GM12872 (cell line): ENCODE results near the gene TMEM53.

Experiments
- TF ChIP-seq, protein P1 (sequence below): IDR thresholded peaks from 3 replicates; pipeline ENCODE4 v1.5.1; 2011; ENCODE audit warnings: low read depth, mild to moderate bottlenecking, low read length, moderate library complexity; ENCODE audit not compliant: insufficient read depth

The TMEM53 gene

DNA sequence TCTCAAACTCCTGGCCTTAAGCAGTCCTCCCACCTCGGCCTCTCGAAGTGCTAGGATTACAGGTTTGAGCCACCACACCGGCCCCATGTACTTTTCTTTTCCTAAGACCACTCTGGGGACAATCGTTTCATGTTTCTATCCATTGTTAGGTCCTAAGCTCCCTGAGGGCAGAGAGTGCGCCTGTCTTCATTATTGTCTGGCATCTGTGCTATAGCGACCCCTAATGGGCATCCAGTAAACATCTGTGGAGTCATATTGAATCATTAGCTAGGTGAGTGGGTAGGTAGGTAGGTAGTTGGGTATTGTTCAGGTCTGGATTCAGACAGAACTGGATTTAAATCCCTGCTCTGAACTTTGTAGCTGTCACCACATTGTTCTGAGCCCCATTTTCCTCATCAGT lies 66.1 kb downstream of the TMEM53 start:
- TF ChIP-seq, protein P1, sequence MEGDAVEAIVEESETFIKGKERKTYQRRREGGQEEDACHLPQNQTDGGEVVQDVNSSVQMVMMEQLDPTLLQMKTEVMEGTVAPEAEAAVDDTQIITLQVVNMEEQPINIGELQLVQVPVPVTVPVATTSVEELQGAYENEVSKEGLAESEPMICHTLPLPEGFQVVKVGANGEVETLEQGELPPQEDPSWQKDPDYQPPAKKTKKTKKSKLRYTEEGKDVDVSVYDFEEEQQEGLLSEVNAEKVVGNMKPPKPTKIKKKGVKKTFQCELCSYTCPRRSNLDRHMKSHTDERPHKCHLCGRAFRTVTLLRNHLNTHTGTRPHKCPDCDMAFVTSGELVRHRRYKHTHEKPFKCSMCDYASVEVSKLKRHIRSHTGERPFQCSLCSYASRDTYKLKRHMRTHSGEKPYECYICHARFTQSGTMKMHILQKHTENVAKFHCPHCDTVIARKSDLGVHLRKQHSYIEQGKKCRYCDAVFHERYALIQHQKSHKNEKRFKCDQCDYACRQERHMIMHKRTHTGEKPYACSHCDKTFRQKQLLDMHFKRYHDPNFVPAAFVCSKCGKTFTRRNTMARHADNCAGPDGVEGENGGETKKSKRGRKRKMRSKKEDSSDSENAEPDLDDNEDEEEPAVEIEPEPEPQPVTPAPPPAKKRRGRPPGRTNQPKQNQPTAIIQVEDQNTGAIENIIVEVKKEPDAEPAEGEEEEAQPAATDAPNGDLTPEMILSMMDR, result peak; percentile 51; the same call in 2 of the 3 replicates

DNA sequence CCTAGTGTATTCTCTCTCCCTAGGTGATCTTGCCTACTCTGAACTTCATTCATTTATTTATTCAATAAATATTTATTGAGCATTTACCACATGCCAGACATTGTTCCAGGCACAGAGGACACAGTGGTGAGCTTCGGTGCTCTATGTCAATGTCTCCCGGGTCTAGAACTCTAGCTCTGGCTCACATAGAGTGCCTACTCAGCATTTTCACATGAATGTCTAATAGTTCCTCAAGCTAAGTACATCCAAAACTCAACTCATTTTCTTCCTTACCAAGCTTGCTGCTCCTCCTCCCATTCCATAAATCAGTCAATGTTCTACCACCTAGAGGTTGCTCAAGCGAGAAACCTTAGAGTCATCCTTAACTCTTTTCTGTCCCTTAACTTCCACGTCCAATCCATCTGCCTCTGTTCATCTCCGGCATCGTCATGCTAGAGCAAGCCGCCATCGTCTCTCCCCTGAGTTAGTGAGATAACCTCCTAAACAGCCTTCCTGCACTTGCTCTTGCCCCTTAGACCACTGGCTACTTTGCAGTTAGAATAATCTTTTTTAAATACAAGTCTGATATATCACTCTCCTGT lies 67.5 kb downstream of the TMEM53 start:
- TF ChIP-seq, protein P1, result no peak

DNA sequence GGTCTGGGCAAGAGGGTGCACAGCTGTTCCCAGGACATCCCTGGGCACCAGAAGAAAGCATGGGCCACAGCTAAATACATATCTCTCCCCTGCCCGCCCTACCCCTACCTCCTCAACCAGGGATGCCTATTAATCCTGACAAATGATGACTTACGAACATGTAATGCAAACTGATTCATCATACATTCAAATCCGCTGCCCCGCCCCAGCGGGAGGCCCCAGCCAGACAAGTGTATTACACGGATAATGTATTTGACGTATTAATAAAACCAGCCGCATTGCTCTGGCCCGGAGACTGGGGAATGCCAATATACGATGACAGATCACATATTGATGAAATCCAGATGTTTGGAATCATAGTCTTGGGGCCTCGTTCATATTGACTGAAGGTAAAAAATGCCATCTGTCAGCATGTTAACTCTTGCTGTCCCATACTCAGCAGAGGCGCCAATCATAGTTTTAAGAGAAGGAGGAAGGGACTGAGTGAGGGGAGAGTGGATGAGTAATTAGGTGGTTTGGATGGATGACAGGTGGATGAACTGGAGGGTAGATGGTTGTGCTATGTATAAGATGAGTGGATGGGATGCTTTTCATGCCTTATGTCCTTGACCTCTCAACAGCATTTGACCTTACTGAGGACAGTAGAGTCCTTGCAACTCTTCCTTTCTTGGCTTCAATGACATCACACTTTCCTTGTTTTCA lies 68.2 kb downstream of the TMEM53 start:
- TF ChIP-seq, protein P1, result no peak

DNA sequence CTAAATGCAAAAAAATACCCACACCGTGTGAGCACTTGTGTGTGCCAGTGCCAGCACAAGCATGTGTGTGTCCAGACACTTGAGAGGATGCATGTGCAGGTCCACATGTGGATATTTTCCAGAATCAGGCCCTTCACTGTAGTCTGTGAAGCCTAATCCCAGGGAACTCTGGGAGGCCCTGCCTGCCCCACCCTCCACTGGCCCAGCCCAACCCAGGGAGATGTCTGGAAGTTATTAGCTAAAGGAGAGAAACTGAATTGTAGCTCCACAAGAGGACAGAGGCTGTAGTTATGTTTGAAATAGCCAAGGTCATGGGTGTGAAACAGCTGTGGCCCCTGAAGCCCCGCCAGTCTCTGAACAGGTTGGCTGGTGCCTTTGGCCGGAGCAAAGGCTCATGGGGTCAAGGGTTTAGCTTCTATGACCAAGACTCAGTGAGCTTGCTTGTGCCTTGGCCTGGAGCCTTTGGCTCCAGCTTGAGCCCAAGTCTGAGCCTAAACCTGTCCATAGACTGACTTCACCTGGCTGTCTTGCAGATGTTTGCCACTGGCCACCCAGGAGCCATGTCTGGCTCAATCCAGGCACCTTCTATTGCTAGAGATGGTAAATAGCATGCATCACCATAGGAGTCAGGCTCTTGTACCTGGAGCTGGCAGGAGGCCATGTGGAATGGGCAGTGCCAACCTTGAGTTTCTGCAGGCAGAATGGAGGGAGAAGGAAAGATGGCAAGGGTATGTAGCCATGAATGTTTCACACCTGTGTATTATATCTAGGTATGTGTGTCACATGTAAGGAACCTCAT lies 69.9 kb downstream of the TMEM53 start:
- TF ChIP-seq, protein P1, result no peak

DNA sequence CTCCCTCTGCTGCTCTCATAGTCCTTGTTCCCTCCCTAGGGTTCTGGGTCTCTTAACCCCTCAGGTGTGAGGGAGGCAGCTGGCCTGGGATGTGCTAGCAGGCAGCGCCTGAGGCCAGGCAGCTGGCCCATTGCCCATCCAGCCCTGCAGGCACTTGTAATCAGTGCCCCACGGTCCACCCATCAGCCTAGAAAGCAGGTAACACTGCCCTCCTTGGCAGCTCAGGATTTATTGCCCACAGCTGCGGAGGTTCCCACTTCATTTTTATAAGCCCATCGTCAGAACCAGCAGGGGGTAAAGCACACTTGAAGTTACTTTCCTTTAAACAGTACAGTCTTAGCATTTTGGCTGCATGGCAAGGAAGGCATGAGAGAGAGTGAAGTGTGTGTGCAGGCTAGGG lies 70.6 kb downstream of the TMEM53 start:
- TF ChIP-seq, protein P1, result no peak
